CD4-positive, alpha-beta T cell treated with Interleukin-4 for 1 hour (primary cell): ENCODE data around the gene ADAMTS3.

Experiments used
- DNase-seq, 2 donors: peaks; one replicate each; pipeline ENCODE4 v3.0.0-alpha.2; 2020 to 2022

The ADAMTS3 gene

GRCh38 chr4:72568959-72569718 is at the start of gene ADAMTS3:
Gene ADAMTS3 (minus strand): TSS chr4:72569221. CDS start chr4:72568762, 459 bp downstream.
- DNase-seq, result no peak

DNA sequence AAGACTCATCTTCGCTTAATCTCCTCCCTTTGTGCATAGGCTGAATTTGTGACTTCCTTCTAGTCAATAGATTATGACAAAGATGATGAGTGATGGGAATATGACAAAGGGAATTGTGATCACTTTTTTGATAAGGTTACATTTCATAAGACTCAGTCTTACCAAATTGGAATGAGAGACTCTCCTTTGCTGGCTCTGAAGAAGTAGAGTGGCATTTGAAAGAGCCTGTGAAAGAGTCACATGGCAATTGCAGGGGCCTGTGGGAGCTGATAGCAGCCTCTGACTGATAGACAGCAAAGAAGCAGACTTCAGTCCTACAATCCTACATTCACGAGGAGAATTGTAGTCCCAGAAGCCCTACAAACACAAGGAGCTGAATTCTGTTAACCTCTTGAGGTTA is 44.9 kb upstream of the ADAMTS3 start:
- no peak for DNase-seq

GRCh38 chr4:72606751-72607150 is 37.7 kb upstream of the ADAMTS3 start:
- DNase-seq, result no peak

DNA sequence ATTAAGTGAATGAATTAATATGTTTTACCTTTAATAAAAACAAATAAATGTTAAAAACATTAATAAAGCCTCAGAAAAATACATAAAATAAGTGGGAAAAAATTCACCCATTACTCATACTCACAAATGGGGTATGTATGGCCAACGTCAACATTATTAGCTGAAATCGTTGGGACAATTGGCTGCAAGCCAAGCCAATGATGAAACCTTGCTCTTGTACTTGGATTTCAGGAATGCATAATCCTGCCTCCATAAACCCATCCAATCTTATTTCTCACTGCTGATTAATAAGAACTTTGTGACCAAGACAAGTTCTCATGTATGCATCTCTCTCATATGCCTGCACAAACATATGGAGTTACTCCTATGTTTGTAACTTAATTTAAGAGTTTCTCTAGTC is 35.3 kb upstream of the ADAMTS3 start:
- no peak for DNase-seq

DNA sequence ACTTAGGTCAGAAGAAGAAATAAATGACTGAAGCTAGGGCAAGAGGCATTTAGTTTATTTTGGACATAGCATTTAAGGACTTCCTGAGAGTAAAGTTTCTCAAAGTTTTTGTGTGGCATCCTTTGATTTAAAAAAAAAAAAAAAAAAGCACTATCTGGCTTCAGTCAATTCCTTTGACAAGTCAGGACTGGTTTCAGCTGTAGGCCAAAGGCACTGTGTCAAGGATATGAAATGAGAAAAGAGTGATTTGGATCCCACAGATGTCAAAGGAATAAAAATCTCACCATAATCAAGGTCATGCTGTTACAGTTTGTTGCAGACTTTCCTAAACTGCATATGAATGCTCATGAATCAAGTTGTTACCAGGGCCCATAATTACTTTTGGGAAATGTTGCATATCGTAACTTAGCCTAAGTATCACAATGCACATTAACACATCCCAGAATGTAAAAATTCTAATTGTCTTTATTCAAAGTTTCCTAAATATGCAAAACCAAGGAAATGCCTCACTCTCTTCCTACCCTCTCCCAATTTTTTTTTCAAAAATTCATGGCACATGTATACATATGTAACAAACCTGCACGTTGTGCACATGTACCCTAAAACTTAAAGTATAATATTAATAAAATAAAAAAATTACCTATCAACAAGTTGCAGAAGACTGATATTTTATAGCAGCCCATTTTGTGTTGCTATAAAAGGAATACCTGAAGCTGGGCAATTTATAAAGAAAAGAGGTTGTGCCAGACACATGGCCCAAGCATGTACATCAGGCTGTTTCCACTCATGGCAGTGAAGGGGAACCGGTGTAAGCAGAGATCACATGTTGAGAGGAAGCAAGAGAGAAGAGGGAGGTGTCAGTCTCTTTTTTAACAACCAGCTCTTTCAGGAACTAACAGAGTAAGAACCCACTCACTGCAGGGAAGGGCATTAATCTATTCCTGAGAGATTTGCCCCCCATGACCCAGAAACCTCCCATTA is 33.7 kb upstream of the ADAMTS3 start:
- DNase-seq, result no peak

GRCh38 chr4:72591547-72592454 is 22.8 kb upstream of the ADAMTS3 start:
- DNase-seq, result no peak

DNA sequence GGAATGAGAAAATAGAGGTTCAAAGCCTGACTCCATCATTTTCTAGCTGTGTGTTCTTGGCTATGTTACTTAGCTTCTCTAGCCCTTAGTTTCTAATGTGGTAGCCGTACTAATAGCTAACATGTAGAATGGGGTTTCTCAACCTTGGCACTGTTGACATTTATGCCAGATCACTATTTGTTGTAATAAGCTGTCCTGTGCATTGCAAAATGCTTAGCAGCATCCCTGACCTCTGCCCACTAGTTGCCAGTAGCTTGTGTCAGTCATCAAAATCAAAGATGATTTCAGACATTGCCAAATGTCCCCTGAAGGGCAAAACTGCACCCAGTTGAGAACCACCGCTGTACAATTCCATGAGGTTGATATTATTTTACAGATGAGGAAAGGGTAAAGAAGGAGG is 18.3 kb upstream of the ADAMTS3 start:
- no peak for DNase-seq

DNA sequence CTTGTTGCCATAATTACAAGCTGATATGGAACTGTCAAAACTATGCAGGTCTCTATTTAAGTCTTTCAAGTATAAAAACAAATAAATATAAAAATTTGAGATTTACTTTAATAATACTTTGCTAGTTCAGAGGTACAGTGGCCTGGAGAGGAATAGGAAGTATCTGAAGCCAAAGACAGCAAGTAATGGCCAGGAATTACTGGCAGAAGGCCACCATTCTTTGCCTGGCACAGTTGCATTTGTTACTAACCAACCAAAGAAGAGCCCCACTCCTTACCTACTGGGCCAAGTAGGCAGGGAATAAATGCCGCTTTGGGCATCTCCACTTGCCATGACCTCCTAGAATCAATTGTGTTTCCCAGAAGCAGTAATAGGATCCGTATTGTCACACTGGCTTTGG is 13.8 kb upstream of the ADAMTS3 start:
- no peak for DNase-seq

DNA sequence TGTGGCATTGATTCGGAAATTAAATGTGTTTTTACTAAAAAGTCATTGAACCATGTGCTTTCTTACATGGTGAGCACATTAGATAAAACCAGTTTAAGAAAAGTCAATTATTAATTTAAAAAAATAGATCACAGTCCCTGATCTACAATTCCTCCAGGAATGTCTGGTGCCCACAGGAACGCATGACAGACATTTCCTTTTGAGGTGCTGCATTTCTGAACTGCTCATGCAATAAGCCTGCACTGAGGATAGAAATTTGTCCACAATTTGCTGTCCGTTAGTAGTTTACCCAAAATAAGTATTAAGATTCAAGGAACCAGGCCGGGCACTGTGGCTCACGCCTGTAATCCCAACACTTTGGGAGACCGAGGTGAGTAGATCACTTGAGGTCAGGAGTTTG is 8.2 kb upstream of the ADAMTS3 start:
- DNase-seq, result no peak

GRCh38 chr4:72571337-72571736 is 2.3 kb upstream of the ADAMTS3 start:
- DNase-seq, result no peak

GRCh38 chr4:72569719-72570235 is 756 bp upstream of the ADAMTS3 start:
- no peak for DNase-seq

DNA sequence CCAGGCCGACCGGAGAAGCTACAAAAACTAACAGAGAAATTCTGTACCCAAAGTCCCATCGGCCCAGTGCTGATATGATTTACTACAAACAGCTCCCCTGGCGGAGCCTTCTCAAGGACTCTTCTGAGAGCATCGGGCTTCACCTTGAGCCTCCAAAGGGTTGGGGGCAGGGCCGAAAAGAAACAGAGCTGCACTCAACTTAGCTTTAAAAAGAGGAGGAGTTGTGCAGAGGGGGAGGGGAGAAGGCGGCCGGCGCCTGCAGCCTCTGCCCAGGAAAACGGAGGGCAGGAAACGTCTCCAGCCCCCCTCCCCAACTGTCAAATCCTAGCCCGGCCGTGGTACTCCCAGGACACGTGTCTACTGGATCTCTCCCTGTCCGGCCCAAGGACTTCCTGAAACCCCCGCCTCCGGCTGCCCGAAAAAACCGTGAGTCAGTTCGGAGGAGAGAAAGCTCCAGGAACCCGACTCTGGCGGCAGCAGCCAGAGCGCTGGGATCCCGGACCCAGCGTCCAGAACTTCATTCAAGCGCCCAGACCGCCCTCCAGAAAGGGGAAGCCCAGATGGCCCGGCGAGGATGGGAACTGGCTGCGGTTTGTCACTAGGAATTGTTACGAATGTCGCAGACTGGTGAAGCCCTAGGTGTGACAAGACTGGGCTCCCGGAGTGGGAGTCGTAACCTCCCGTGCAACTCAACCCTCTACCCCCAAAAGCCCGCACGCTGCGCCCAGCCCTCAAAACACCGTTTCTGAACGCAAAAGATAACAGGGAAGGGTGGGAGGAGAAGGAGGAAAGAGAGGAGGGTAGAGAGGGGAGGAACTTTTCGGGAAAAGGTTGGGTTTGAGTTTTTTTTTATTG is 973 bp downstream of the ADAMTS3 start:
- DNase-seq, result peak in 1 of 2 donors; percentile 14

DNA sequence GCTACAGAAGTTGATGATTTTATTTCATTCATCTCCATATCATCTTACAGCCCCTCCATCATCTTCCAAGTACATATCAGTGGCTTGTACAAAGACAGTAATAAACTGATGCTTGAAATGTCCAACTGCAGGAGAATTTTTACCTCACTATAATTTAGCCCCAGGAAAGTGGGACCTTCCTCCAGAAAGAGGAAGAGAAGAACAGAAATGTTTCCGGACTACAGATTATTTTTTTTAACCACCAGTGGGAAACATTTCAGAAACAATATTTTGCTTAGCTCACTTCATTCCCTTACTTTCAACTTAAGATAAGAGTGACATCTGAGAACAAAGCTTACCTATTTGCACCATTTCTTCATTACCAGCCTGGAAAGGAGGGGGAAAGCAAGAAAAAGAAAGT is 2.0 kb downstream of the ADAMTS3 start:
- no peak for DNase-seq

GRCh38 chr4:72566464-72566972 is 2.5 kb downstream of the ADAMTS3 start:
- DNase-seq, result no peak

DNA sequence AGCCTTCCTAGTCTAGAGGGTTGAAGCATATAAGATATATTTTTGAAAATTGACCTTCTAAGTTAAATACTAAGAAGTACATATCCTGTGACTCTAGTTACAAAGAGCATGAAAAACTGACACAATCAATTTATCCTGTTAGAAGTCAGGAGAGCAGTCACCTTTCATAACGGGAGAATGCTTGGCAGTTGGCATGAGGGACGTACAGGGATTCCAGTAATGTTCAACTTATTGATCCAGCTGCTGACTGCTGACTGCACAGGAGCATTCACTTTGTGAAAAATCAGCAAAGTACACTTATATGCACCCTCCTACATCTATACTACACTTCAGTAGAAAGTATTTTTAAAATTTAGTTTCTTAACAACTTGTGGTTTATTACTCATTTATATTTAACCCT is 4.2 kb downstream of the ADAMTS3 start:
- no peak for DNase-seq

DNA sequence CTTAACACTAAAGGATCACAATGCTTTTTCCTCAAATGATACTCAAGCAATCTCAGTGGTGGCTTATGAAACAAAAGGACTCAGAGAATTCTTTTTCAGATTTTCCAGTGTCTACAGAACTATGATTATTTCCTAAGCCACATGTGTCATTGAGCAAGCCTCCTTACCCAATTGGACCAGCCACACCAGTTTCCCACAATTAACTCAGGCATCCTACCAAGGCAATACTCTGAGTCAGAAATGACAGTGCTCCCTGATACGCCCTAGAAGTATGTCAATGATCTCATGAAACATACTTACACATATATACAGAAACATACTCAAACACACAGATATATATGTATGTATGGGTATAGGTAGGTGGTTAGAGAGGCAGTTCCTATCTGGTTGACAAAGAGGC is 4.8 kb downstream of the ADAMTS3 start:
- no peak for DNase-seq

DNA sequence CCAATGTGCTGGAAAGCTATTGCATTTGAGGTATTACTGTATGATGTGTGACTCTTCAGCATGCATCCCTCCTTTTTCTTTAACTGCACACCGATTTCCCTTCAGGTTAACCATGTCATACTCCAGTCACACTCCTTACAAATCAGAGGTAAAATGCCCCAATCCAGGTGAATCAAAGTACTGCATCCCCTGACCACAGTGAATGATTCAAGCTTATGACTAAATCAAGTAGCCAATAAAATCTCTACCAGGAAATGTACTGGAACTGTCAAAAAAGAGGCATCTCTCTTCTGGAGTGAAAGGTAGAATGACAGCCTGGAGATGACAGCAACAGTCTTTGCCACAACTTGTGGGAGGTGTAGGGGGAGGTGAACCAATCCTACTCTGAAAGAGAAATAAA is 10.4 kb downstream of the ADAMTS3 start:
- DNase-seq, result no peak

DNA sequence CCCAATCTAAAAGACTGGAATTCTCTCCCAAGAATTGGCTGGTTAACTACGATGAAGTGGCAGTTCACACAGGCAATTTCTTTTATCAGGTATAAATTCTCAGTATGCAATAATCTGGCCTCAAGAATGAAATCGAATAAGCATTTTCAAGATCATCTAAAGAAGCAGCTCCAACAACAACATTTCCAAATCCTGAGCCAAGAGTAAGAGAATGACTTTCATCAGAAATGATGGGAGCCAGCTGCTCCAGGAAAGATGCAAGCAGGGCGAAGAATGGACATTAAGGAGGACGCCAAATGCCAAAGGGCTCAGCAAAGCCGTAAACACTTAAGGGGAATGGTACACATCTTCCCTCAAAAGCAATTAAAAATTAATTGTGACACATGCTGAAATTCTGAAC is 12.0 kb downstream of the ADAMTS3 start:
- DNase-seq, result no peak

- no peak for DNase-seq
Measured at GRCh38 chr4:72555377-72555831, 13.6 kb downstream of the ADAMTS3 start.

- DNase-seq, result no peak
Measured at GRCh38 chr4:72553540-72554337, 15.3 kb downstream of the ADAMTS3 start.
